ENCODE data around the gene GSTT2. TPM values are rescaled to one million over a fixed set of nuclear protein-coding genes. Genes with fewer than 3 reads are reported as not detected.

Gene GSTT2
- total and polyA plus RNA-seq, 4 donors, result 0.19 to 1.2 (median 0.64) TPM

DNA sequence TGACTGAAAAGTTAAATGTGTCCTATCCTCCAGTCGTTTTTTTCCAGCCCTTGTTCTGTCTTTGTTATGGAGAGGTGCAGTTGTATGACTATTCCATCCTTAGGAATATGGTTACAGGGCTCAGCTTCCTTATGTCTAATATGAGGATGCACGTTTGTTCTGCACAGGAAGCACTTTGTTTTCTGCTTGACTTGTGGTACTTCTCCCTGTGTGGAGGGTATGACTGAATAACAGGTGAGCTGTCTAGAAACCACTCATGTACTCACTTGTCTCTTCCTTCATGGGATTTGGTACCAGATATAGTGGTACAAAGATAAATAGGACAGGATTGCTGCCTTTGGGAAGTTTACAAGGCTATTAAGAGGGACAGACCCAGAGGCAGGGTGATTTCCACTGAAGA lies 48.6 kb downstream of the GSTT2 start:
- peaks cover 0 to 3% (median 0%) of the 10 kb centered on the region in 4 donors for H3K4me1 ChIP-seq (ENCODE audit: control insufficient read depth in 4 of 4, insufficient read depth in 4 of 4, low read length in 3 of 4)
- 67% methylated on average over 2 of the region's 2 CpGs for WGBS
- no peak overlapping the region for H3K9ac ChIP-seq (ENCODE audit: low read depth in 1 of 2, low read length in 2 of 2)
- H3K36me3 ChIP-seq (ENCODE audit: control insufficient read depth in 4 of 4, insufficient read depth in 3 of 4, low read depth in 1 of 4, low read length in 3 of 4), result no peaks in the 10 kb centered on the region
- no peak overlapping the region for H3K4me3 ChIP-seq (ENCODE audit: low read depth in 1 of 3, low read length in 3 of 3)
- no peaks in the 10 kb centered on the region for H3K27me3 ChIP-seq (ENCODE audit: control insufficient read depth in 4 of 4, insufficient read depth in 4 of 4, low read length in 3 of 4)
- no peak for DNase-seq (ENCODE audit: low spot score)
- no peaks in the 10 kb centered on the region for H3K9me3 ChIP-seq (ENCODE audit: control insufficient read depth in 4 of 4, low read length in 3 of 4)
- H3K27ac ChIP-seq (ENCODE audit: low read depth in 1 of 2, low read length in 2 of 2), result no peak overlapping the region
- TF ChIP-seq RXRA (IDR thresholded peaks at IDR 0.05), result no peak
- no peak for TF ChIP-seq NR2F2 (IDR thresholded peaks at IDR 0.05)
- TF ChIP-seq, protein P1, sequence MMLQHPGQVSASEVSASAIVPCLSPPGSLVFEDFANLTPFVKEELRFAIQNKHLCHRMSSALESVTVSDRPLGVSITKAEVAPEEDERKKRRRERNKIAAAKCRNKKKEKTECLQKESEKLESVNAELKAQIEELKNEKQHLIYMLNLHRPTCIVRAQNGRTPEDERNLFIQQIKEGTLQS (IDR thresholded peaks at IDR 0.05), result no peak
- no peak for TF ChIP-seq EGR1 (IDR thresholded peaks at IDR 0.05; ENCODE audit: low read depth in 2 of 2)
- no peak for TF ChIP-seq SP1 (IDR thresholded peaks at IDR 0.05)
- TF ChIP-seq, protein P2, sequence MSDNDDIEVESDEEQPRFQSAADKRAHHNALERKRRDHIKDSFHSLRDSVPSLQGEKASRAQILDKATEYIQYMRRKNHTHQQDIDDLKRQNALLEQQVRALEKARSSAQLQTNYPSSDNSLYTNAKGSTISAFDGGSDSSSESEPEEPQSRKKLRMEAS (IDR thresholded peaks at IDR 0.05), result no peak
- TF ChIP-seq HNF4G (IDR thresholded peaks at IDR 0.05), result no peak
- TF ChIP-seq, protein P3, sequence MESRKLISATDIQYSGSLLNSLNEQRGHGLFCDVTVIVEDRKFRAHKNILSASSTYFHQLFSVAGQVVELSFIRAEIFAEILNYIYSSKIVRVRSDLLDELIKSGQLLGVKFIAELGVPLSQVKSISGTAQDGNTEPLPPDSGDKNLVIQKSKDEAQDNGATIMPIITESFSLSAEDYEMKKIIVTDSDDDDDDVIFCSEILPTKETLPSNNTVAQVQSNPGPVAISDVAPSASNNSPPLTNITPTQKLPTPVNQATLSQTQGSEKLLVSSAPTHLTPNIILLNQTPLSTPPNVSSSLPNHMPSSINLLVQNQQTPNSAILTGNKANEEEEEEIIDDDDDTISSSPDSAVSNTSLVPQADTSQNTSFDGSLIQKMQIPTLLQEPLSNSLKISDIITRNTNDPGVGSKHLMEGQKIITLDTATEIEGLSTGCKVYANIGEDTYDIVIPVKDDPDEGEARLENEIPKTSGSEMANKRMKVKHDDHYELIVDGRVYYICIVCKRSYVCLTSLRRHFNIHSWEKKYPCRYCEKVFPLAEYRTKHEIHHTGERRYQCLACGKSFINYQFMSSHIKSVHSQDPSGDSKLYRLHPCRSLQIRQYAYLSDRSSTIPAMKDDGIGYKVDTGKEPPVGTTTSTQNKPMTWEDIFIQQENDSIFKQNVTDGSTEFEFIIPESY (IDR thresholded peaks at IDR 0.05), result no peak
- no peak for TF ChIP-seq FOXA1 (IDR thresholded peaks at IDR 0.05)
- TF ChIP-seq, protein P4, sequence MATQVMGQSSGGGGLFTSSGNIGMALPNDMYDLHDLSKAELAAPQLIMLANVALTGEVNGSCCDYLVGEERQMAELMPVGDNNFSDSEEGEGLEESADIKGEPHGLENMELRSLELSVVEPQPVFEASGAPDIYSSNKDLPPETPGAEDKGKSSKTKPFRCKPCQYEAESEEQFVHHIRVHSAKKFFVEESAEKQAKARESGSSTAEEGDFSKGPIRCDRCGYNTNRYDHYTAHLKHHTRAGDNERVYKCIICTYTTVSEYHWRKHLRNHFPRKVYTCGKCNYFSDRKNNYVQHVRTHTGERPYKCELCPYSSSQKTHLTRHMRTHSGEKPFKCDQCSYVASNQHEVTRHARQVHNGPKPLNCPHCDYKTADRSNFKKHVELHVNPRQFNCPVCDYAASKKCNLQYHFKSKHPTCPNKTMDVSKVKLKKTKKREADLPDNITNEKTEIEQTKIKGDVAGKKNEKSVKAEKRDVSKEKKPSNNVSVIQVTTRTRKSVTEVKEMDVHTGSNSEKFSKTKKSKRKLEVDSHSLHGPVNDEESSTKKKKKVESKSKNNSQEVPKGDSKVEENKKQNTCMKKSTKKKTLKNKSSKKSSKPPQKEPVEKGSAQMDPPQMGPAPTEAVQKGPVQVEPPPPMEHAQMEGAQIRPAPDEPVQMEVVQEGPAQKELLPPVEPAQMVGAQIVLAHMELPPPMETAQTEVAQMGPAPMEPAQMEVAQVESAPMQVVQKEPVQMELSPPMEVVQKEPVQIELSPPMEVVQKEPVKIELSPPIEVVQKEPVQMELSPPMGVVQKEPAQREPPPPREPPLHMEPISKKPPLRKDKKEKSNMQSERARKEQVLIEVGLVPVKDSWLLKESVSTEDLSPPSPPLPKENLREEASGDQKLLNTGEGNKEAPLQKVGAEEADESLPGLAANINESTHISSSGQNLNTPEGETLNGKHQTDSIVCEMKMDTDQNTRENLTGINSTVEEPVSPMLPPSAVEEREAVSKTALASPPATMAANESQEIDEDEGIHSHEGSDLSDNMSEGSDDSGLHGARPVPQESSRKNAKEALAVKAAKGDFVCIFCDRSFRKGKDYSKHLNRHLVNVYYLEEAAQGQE (IDR thresholded peaks at IDR 0.05), result no peak
- no peak for TF ChIP-seq FOXA2 (IDR thresholded peaks at IDR 0.05)
- no peak for TF ChIP-seq TAF1 (conservative IDR thresholded peaks at IDR 0.05)
- no peak for TF ChIP-seq YY1 (IDR thresholded peaks at IDR 0.05)
- no peak for TF ChIP-seq GABPA (IDR thresholded peaks at IDR 0.05 in 1 of 2, conservative IDR thresholded peaks at IDR 0.05 in 1 of 2)
- TF ChIP-seq HNF4A (conservative IDR thresholded peaks at IDR 0.05), result no peak
- TF ChIP-seq JUND (IDR thresholded peaks at IDR 0.05), result no peak
- TF ChIP-seq RAD21 (IDR thresholded peaks at IDR 0.05), result no peak
- TF ChIP-seq, protein P5, sequence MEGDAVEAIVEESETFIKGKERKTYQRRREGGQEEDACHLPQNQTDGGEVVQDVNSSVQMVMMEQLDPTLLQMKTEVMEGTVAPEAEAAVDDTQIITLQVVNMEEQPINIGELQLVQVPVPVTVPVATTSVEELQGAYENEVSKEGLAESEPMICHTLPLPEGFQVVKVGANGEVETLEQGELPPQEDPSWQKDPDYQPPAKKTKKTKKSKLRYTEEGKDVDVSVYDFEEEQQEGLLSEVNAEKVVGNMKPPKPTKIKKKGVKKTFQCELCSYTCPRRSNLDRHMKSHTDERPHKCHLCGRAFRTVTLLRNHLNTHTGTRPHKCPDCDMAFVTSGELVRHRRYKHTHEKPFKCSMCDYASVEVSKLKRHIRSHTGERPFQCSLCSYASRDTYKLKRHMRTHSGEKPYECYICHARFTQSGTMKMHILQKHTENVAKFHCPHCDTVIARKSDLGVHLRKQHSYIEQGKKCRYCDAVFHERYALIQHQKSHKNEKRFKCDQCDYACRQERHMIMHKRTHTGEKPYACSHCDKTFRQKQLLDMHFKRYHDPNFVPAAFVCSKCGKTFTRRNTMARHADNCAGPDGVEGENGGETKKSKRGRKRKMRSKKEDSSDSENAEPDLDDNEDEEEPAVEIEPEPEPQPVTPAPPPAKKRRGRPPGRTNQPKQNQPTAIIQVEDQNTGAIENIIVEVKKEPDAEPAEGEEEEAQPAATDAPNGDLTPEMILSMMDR (IDR thresholded peaks at IDR 0.05; ENCODE audit: low read depth, low read length, missing input control), result no peak

Data from liver (tissue), 9 donors.